ENCODE results near the gene PRKG1.

- TF ChIP-seq ARID4B (CRISPR knock-in tag; IDR thresholded peaks at IDR 0.05; ENCODE audit: borderline replicate concordance), result no peak
- TF ChIP-seq, protein P1, sequence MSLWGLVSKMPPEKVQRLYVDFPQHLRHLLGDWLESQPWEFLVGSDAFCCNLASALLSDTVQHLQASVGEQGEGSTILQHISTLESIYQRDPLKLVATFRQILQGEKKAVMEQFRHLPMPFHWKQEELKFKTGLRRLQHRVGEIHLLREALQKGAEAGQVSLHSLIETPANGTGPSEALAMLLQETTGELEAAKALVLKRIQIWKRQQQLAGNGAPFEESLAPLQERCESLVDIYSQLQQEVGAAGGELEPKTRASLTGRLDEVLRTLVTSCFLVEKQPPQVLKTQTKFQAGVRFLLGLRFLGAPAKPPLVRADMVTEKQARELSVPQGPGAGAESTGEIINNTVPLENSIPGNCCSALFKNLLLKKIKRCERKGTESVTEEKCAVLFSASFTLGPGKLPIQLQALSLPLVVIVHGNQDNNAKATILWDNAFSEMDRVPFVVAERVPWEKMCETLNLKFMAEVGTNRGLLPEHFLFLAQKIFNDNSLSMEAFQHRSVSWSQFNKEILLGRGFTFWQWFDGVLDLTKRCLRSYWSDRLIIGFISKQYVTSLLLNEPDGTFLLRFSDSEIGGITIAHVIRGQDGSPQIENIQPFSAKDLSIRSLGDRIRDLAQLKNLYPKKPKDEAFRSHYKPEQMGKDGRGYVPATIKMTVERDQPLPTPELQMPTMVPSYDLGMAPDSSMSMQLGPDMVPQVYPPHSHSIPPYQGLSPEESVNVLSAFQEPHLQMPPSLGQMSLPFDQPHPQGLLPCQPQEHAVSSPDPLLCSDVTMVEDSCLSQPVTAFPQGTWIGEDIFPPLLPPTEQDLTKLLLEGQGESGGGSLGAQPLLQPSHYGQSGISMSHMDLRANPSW (CRISPR knock-in tag; conservative IDR thresholded peaks at IDR 0.05; ENCODE audit: low read depth), result no peak
- TF ChIP-seq, protein P2, sequence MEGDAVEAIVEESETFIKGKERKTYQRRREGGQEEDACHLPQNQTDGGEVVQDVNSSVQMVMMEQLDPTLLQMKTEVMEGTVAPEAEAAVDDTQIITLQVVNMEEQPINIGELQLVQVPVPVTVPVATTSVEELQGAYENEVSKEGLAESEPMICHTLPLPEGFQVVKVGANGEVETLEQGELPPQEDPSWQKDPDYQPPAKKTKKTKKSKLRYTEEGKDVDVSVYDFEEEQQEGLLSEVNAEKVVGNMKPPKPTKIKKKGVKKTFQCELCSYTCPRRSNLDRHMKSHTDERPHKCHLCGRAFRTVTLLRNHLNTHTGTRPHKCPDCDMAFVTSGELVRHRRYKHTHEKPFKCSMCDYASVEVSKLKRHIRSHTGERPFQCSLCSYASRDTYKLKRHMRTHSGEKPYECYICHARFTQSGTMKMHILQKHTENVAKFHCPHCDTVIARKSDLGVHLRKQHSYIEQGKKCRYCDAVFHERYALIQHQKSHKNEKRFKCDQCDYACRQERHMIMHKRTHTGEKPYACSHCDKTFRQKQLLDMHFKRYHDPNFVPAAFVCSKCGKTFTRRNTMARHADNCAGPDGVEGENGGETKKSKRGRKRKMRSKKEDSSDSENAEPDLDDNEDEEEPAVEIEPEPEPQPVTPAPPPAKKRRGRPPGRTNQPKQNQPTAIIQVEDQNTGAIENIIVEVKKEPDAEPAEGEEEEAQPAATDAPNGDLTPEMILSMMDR (IDR thresholded peaks at IDR 0.05), result no peak
- TF ChIP-seq, protein P3, sequence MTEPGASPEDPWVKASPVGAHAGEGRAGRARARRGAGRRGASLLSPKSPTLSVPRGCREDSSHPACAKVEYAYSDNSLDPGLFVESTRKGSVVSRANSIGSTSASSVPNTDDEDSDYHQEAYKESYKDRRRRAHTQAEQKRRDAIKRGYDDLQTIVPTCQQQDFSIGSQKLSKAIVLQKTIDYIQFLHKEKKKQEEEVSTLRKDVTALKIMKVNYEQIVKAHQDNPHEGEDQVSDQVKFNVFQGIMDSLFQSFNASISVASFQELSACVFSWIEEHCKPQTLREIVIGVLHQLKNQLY (CRISPR knock-in tag; IDR thresholded peaks at IDR 0.05), result no peak
- no peak for TF ChIP-seq ETV6 (CRISPR knock-in tag; IDR thresholded peaks at IDR 0.05)
- TF ChIP-seq, protein P4, sequence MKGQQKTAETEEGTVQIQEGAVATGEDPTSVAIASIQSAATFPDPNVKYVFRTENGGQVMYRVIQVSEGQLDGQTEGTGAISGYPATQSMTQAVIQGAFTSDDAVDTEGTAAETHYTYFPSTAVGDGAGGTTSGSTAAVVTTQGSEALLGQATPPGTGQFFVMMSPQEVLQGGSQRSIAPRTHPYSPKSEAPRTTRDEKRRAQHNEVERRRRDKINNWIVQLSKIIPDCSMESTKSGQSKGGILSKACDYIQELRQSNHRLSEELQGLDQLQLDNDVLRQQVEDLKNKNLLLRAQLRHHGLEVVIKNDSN (CRISPR knock-in tag; IDR thresholded peaks at IDR 0.05), result no peak
- TF ChIP-seq, protein P5, sequence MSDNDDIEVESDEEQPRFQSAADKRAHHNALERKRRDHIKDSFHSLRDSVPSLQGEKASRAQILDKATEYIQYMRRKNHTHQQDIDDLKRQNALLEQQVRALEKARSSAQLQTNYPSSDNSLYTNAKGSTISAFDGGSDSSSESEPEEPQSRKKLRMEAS (CRISPR knock-in tag; IDR thresholded peaks at IDR 0.05), result no peak
- TF ChIP-seq NFE2L1 (CRISPR knock-in tag; IDR thresholded peaks at IDR 0.05), result no peak
- TF ChIP-seq KAT7 (CRISPR knock-in tag; IDR thresholded peaks at IDR 0.05; ENCODE audit: borderline replicate concordance), result no peak
- TF ChIP-seq SP1 (CRISPR knock-in tag; conservative IDR thresholded peaks at IDR 0.05), result no peak
- no peak for TF ChIP-seq EMX1 (CRISPR knock-in tag; IDR thresholded peaks at IDR 0.05)
Observed at GRCh38 chr10:52210161-52210560, 1135.9 kb downstream of the PRKG1 start.

All from WTC11 (cell line).